HEK293 (cell line): ENCODE results near the gene DLG2.

Experiments used
- CTCF ChIP-seq: fragments of 450-650 bp; formaldehyde crosslinking; IDR thresholded peaks from 2 replicates; pipeline ENCODE4 v1.5.1; 2016; ENCODE audit warnings: missing biosample characterization, missing genetic modification characterization
- KLF7 ChIP-seq: fragments of 450-650 bp; formaldehyde crosslinking; IDR thresholded peaks from 2 replicates; pipeline ENCODE4 v1.5.1; 2016; ENCODE audit warnings: missing biosample characterization, missing genetic modification characterization, borderline replicate concordance
- ZNF423 ChIP-seq: fragments of 450-650 bp; formaldehyde crosslinking; IDR thresholded peaks from 2 replicates; pipeline ENCODE4 v1.5.1; 2016; ENCODE audit warnings: missing biosample characterization, missing genetic modification characterization
- ZNF521 ChIP-seq: fragments of 450-650 bp; formaldehyde crosslinking; IDR thresholded peaks from 2 replicates; pipeline ENCODE4 v1.5.1; 2017; ENCODE audit warnings: missing biosample characterization, mild to moderate bottlenecking, missing genetic modification characterization
- ZNF558 ChIP-seq: fragments of 450-650 bp; formaldehyde crosslinking; IDR thresholded peaks from 2 replicates; pipeline ENCODE4 v1.5.1; 2016; ENCODE audit warnings: missing biosample characterization, missing genetic modification characterization
- ZNF768 ChIP-seq: fragments of 450-650 bp; formaldehyde crosslinking; IDR thresholded peaks from 2 replicates; pipeline ENCODE4 v1.5.1; 2018; ENCODE audit warnings: missing biosample characterization, mild to moderate bottlenecking, missing genetic modification characterization

- TF ChIP-seq ZNF768 (tag by site-specific recombination) (no peak), KLF7 (tag by site-specific recombination) (no peak), CTCF (tag by site-specific recombination) (no peak), ZNF423 (tag by site-specific recombination) (no peak), ZNF558 (tag by site-specific recombination) (no peak), ZNF521 (tag by site-specific recombination) (no peak)
Measured at GRCh38 chr11:83662494-83662893, 1964.7 kb downstream of the DLG2 start.
